Neutrophil (primary cell): ENCODE measurements around the gene ULBP1.
"Not testable (repeated sequence)": the region's sequence is repeated elsewhere in the genome, so short reads cannot be mapped to it uniquely, and the experiment has no call there.

Experiments
- H3K27ac ChIP-seq: fragments of 200-600 bp; sonication (generic); 2 replicates; pipeline ENCODE4 v1.5.1; 2016; ENCODE audit warnings: mild to moderate bottlenecking, moderate library complexity
- H3K27me3 ChIP-seq: fragments of 200-600 bp; sonication (generic); 2 replicates; pipeline ENCODE4 v1.6.0; 2016; ENCODE audit warnings: mild to moderate bottlenecking
- H3K36me3 ChIP-seq: fragments of 200-600 bp; sonication (generic); 2 replicates; pipeline ENCODE4 v1.5.1; 2017
- H3K4me1 ChIP-seq, 2 experiments: fragments of 200-600 bp in 1 of 2; sonication (generic) in 1 of 2; 1 replicate in 1 of 2; 2 replicates in 1 of 2; pipeline versions ENCODE4 v1.5.1 to v1.6.1; 2013 to 2016; ENCODE audit warnings: low read depth in 1 of 2, low read length in 1 of 2, mild to moderate bottlenecking in 1 of 2, moderate library complexity in 1 of 2; ENCODE audit not compliant: control insufficient read depth in 1 of 2, insufficient read depth in 1 of 2
- H3K4me3 ChIP-seq, 2 experiments: fragments of 200-600 bp in 1 of 2; sonication (generic) in 1 of 2; 1 replicate in 1 of 2; 2 replicates in 1 of 2; pipeline ENCODE4 v1.5.1; 2013 to 2016; ENCODE audit warnings: low read depth in 1 of 2, low read length in 1 of 2, mild to moderate bottlenecking in 1 of 2, moderate library complexity in 1 of 2
- H3K9me3 ChIP-seq: fragments of 200-600 bp; sonication (generic); 2 replicates; pipeline ENCODE4 v1.5.1; 2016
- TF ChIP-seq, protein P1 (sequence below): fragments of 200-600 bp; sonication (generic); IDR thresholded peaks from 2 replicates; pipeline ENCODE4 v1.5.1; 2016; ENCODE audit warnings: antibody characterized with exemption

The ULBP1 gene

DNA sequence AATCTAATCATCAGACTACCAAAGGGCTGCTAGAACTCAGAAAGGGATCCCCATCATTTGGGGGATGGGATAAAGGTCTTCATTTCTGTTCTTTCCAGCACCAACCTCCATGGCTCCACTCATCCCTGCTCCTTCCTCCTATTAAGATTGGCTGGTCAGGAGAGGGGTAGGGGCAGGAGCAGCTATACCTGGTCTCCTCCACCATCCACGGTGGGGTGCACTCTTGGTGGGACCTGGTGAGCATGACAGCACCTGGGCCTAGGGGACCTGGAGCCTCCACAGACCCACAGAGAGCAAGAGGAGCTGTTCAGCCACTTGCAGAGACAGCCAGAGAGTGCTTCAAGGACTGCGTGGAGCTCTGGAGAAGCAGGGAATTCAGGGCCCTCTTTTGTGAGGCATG, 28.1 kb upstream of the ULBP1 start:
- TF ChIP-seq, protein P1, sequence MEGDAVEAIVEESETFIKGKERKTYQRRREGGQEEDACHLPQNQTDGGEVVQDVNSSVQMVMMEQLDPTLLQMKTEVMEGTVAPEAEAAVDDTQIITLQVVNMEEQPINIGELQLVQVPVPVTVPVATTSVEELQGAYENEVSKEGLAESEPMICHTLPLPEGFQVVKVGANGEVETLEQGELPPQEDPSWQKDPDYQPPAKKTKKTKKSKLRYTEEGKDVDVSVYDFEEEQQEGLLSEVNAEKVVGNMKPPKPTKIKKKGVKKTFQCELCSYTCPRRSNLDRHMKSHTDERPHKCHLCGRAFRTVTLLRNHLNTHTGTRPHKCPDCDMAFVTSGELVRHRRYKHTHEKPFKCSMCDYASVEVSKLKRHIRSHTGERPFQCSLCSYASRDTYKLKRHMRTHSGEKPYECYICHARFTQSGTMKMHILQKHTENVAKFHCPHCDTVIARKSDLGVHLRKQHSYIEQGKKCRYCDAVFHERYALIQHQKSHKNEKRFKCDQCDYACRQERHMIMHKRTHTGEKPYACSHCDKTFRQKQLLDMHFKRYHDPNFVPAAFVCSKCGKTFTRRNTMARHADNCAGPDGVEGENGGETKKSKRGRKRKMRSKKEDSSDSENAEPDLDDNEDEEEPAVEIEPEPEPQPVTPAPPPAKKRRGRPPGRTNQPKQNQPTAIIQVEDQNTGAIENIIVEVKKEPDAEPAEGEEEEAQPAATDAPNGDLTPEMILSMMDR: no peak
- Histone ChIP-seq H3K27ac (no peak overlapping the region), H3K4me1 (peaks cover 11 to 12% of the 10 kb centered on the region in 2 experiments), H3K4me3 (no peak overlapping the region), H3K36me3 (no peaks in the 10 kb centered on the region), H3K9me3 (no peaks in the 10 kb centered on the region), H3K27me3 (peaks cover 100% of the 10 kb centered on the region)

DNA sequence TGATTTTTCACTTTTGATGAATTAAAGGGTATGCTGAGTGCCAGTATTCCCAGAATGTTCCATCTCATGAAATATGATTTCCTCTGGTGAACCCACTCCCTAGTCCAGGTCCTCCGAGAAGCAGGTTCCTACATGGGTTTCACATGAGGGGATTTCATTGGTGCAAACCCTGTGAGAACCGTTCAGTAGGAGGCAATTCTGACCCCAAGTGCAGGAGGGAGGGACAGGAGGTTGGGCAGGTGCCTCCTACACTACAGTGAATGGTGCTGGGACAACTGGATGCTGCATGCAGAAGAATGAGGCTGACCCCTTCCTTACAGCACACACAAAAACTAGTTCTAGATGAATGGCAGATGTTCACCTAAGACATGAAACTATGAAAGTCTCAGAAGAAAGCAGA, 27.0 kb upstream of the ULBP1 start:
- H3K4me3 ChIP-seq: no peak overlapping the region
- no peaks in the 10 kb centered on the region for H3K36me3 ChIP-seq
- no peaks in the 10 kb centered on the region for H3K9me3 ChIP-seq
- H3K4me1 ChIP-seq: peaks cover 14 to 19% of the 10 kb centered on the region in 2 experiments
- TF ChIP-seq, protein P1: no peak
- no peak overlapping the region for H3K27ac ChIP-seq
- peaks cover 100% of the 10 kb centered on the region for H3K27me3 ChIP-seq

DNA sequence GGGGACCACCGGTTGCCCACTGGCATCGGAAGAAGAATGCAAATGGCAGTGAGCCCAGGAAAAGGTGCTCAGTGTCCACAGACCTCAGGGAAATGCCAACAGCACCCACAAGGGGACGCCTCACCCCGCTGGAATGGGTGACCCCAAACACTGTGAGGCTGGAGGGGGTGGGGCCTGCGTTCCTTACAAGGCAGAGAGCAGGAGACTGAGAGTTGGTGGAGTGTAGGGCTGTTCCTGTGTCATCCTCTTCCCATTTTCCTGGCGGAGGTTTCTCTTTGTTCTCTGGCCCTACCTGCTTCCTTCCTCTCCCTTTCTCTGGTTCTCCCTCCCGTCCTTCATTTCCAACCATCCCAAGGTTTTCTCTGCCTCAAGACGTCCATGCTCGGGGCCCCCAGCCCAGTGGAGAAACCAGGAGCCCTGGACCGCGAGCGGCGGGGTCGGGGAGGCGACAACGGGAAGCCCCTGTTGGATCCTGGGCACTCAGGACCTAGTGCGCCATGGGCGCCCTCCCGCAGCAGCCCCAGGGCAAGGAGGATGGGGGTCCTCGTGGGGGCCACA, 25.7 kb upstream of the ULBP1 start:
- not testable (repeated sequence) for H3K9me3 ChIP-seq, H3K36me3 ChIP-seq, H3K27ac ChIP-seq
- Histone ChIP-seq H3K27me3 (peaks cover 100% of the 10 kb centered on the region), H3K4me3 (peak overlapping the region; percentile 22 to 52), H3K4me1 (peaks cover 16 to 24% of the 10 kb centered on the region in 2 experiments)

DNA sequence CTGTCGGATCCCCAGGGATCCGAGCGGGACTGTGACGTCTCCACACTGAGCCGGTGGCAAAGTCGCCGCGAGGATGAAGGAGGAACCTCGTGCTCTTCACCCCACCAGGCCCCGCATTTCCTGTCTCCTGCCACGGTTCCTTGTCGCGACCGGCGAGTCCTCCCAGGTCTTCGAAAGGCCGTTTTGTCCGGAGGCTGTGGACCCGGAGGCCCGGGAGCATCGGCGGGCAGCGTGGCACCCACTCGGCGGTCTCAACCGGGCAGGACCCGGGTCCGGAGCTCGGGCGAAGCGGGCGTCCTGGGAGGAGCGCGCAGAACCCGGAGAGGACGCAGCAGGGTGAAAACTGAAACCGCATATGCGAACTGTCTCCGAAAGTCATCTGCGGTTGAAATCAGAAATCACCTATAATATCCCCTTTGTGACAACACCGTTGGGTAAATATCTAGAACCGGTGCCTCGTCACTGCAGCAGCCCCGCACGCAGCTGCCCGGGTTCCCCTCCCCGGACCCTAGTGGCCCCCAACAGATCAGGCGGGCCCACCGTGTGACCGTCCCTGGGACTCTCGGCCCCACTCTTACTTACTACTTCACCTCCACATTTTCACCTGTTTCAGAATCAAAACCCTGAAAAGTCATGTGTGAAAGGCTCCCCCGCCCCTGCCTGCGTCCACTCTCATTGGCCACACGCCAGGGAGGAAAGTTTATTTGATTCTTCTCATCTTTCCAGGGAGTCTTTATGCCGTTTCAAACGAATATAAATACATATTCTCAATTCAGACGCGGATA, 25.0 kb upstream of the ULBP1 start:
- H3K27ac ChIP-seq: no peak overlapping the region
- peaks cover 100% of the 10 kb centered on the region for H3K27me3 ChIP-seq
- H3K36me3 ChIP-seq: no peaks in the 10 kb centered on the region
- TF ChIP-seq, protein P1: no peak
- peak overlapping the region; percentile 22 to 52 for H3K4me3 ChIP-seq
- H3K4me1 ChIP-seq: peaks cover 16 to 24% of the 10 kb centered on the region in 2 experiments
- H3K9me3 ChIP-seq: no peaks in the 10 kb centered on the region

DNA sequence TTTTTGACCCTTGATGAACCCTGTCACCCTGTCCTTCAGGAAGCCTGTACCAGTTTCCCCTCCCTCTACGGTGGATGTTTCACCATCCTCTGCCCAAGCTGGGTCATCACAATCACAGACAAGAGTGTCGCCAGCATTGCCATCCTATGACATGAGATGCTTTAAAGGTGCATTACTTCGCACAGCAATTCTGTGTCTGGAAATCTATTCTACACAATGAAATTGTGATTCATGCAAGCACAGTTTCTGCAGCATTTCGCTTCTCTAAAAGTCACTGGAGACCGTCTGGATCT, 24.4 kb upstream of the ULBP1 start:
- H3K27ac ChIP-seq: no peak overlapping the region
- H3K4me3 ChIP-seq: no peak overlapping the region
- no peaks in the 10 kb centered on the region for H3K36me3 ChIP-seq
- TF ChIP-seq, protein P1: no peak
- H3K27me3 ChIP-seq: peaks cover 98% of the 10 kb centered on the region
- H3K4me1 ChIP-seq: peaks cover 16 to 24% of the 10 kb centered on the region in 2 experiments
- no peaks in the 10 kb centered on the region for H3K9me3 ChIP-seq

DNA sequence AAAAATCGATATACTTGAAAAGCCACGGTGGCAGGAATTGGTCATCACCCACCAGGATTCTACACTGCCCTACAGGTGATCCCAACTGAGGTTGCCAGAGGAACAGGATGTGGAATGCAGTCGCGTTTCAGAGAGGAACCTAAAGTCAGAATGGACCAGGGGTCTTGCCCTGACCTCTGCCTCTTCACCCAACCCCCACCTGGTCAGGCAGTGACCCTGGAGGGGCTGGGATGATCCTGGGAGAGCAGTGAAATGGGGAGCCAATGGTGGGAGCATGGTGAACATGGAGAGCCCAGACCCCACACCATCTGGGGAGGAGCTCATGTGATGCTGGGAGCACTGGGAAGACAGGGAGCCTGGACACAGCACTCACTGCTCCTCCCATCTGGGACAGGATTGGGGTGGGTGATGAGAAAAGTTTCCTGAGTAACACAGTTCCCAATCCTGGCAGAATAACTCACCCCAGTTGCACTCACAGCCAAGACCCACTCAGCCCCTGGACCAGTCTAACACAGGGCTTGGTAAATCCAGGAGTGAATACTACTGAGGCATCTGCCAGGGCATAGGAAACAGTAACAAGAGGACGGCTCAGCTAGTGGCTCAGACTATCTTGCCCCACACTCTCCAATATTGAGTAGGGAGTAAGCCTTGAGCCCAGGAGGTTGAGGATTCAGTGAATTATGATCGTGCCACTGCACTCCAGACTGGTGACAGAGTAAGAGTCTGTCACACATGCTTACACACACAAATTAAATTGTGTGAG, 23.7 kb upstream of the ULBP1 start:
- Histone ChIP-seq H3K9me3 (no peaks in the 10 kb centered on the region), H3K4me3 (no peak overlapping the region), H3K27me3 (peaks cover 91% of the 10 kb centered on the region), H3K4me1 (peaks cover 16 to 24% of the 10 kb centered on the region in 2 experiments), H3K36me3 (no peaks in the 10 kb centered on the region), H3K27ac (no peak overlapping the region)
- TF ChIP-seq, protein P1: no peak
